ENCODE data around the gene PSORS1C1.

DNA sequence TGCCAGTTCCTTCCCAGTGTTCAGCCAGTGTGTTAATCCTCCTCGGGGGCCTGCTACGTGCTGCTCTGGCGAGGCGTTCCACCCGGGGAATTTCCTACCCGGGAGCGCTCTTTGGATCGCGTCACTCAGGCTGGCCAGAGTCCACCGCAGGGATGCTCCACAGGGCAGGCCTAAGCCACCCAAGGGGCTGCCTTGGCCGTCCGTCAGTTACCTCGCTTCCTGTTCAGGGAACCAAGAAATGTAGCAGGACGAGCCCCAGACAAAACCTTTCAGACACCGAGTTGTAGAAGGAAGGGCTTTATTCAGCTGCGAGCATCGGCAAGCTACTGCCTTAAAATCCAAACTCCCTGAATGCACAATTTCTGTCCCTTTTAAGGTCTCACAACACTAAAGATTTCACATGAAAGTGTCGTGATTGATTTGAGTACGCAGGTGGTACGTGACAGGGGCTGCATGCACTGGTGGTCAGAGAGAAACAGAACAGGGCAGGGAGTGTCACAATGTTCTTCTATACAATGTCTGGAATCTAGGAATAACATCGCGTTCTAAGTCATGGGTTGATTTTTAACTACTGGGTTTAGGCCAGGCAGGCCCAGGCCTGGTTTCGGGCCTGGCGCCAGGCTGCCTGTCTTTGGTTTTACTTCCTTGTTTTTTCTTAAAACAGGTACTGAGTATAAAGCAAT, 71.6 kb downstream of the PSORS1C1 start:
- TF ChIP-seq POLR2AphosphoS5 (IDR thresholded peaks at IDR 0.05; ENCODE audit: low read depth, low read length) (no peak), POLR2A (IDR thresholded peaks at IDR 0.05; ENCODE audit: low read depth, low read length) (no peak), PAX5 (IDR thresholded peaks at IDR 0.05; ENCODE audit: insufficient read depth, low read length, severe bottlenecking) (no peak), TAF1 (IDR thresholded peaks at IDR 0.05; ENCODE audit: low read depth, low read length) (no peak), POU2F2 (IDR thresholded peaks at IDR 0.05; ENCODE audit: low read depth, low read length) (no peak), SPI1 (IDR thresholded peaks at IDR 0.05; ENCODE audit: low read depth, low read length) (no peak)

Measured in GM12891 (cell line).